ENCODE data around the gene CEACAM4. TPM values are rescaled to one million over a fixed set of nuclear protein-coding genes. Genes with fewer than 3 reads are reported as not detected.

Gene CEACAM4
- polyA plus RNA-seq, 1 donor (not counting 4 experiments of a cell fraction or from before 2014, with no cell fraction given) = not detected

DNA sequence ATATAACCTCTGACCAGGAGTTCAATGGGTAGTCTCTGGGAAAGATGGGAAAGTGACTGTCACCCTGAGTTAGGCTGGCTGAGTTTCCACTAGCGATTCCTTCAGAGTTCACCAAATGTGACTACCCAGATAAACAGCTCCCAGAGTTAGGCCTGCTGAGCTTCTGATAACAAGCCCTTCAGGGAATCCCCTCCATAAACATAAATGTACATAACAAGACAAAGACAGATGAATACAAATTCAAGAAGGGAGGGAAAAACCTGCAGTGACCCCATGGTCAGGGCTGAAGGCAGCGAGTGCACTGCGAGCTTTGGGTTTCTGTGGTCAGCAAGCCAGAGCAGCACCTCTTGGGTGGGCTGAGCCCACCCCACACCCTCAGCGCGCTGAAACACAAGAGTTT lies 25.4 kb upstream of the CEACAM4 start:
- no peaks in the 10 kb centered on the region for H3K36me3 ChIP-seq (ENCODE audit: control insufficient read depth in 2 of 2, extremely low read depth in 1 of 2, insufficient read depth in 2 of 2, low read length in 2 of 2)
- dilution Hi-C loops (cut with MboI; ENCODE audit: extremely low pct_ligation_motif_present, low sequenced_read_pairs) = no loop called here
- no peaks in the 10 kb centered on the region for H3K9me1 ChIP-seq (ENCODE audit: control insufficient read depth, extremely low read depth, insufficient read depth, low read length)
- no peak overlapping the region for H3K4me2 ChIP-seq (ENCODE audit: control insufficient read depth, extremely low read depth, insufficient read depth, low read depth, low read length)
- H3K79me2 ChIP-seq (ENCODE audit: control insufficient read depth, insufficient read depth, low read length) = no peaks in the 10 kb centered on the region
- H3K27me3 ChIP-seq (ENCODE audit: control insufficient read depth, extremely low read depth, insufficient read depth, low read length) = peaks cover 3% of the 10 kb centered on the region
- no peaks in the 10 kb centered on the region for H4K20me1 ChIP-seq (ENCODE audit: control insufficient read depth, extremely low read depth, insufficient read depth, low read length)
- TF ChIP-seq, protein P1, sequence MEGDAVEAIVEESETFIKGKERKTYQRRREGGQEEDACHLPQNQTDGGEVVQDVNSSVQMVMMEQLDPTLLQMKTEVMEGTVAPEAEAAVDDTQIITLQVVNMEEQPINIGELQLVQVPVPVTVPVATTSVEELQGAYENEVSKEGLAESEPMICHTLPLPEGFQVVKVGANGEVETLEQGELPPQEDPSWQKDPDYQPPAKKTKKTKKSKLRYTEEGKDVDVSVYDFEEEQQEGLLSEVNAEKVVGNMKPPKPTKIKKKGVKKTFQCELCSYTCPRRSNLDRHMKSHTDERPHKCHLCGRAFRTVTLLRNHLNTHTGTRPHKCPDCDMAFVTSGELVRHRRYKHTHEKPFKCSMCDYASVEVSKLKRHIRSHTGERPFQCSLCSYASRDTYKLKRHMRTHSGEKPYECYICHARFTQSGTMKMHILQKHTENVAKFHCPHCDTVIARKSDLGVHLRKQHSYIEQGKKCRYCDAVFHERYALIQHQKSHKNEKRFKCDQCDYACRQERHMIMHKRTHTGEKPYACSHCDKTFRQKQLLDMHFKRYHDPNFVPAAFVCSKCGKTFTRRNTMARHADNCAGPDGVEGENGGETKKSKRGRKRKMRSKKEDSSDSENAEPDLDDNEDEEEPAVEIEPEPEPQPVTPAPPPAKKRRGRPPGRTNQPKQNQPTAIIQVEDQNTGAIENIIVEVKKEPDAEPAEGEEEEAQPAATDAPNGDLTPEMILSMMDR (optimal IDR thresholded peaks at IDR 0.05 in 1 of 3, IDR thresholded peaks at IDR 0.05 in 1 of 3, conservative IDR thresholded peaks at IDR 0.05 in 1 of 3; ENCODE audit: extremely low read depth in 1 of 3, insufficient read depth in 2 of 3, low read length in 3 of 3) = no peak
- no peak for TF ChIP-seq EZH2 (IDR thresholded peaks at IDR 0.05; ENCODE audit: low read length)
- no peaks in the 10 kb centered on the region for H3K9me3 ChIP-seq (ENCODE audit: control insufficient read depth, low read depth, low read length)
- no peak overlapping the region for H3K27ac ChIP-seq (ENCODE audit: control insufficient read depth, insufficient read depth, low read length)
- H3K4me3 ChIP-seq (ENCODE audit: control insufficient read depth in 2 of 3, extremely low read depth in 1 of 3, insufficient read depth in 2 of 3, low read depth in 1 of 3, low read length in 3 of 3) = no peak overlapping the region
- FAIRE-seq (no peak), DNase-seq (ENCODE audit: low read depth, low spot score) (no peak)
- no peak overlapping the region for H2AFZ ChIP-seq (ENCODE audit: control insufficient read depth, low read length)
- no peaks in the 10 kb centered on the region for H3K4me1 ChIP-seq (ENCODE audit: control insufficient read depth, extremely low read depth, insufficient read depth, low read length)
- H3K9ac ChIP-seq (ENCODE audit: control insufficient read depth, extremely low read depth, insufficient read depth, low read length) = no peak overlapping the region

DNA sequence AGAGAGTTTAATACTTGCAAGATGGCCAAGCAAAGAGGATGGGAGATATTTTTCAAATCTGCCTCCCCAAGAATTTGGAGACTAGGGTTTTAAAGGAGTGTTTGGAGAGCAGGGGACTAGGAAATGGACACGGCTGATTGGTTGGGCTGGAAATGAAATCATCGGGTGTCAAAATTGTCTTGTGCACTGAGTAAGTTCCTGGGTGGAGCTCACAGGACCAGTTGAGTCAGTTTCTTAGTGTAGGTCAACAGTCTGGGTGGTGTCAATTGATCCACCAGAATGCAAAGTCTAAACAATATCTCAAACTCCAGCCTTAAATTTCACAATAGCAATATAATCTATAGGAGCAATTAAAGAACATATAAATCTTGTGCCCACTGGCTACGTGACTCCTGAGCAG lies 23.0 kb upstream of the CEACAM4 start:
- Histone ChIP-seq H3K79me2 (ENCODE audit: control insufficient read depth, insufficient read depth, low read length) (no peaks in the 10 kb centered on the region), H3K9ac (ENCODE audit: control insufficient read depth, extremely low read depth, insufficient read depth, low read length) (no peak overlapping the region), H3K4me2 (ENCODE audit: control insufficient read depth, extremely low read depth, insufficient read depth, low read depth, low read length) (no peak overlapping the region), H4K20me1 (ENCODE audit: control insufficient read depth, extremely low read depth, insufficient read depth, low read length) (no peaks in the 10 kb centered on the region), H3K27me3 (ENCODE audit: control insufficient read depth, extremely low read depth, insufficient read depth, low read length) (peaks cover 3% of the 10 kb centered on the region), H3K9me1 (ENCODE audit: control insufficient read depth, extremely low read depth, insufficient read depth, low read length) (no peaks in the 10 kb centered on the region), H3K9me3 (ENCODE audit: control insufficient read depth, low read depth, low read length) (no peaks in the 10 kb centered on the region), H3K4me1 (ENCODE audit: control insufficient read depth, extremely low read depth, insufficient read depth, low read length) (no peaks in the 10 kb centered on the region), H3K4me3 (ENCODE audit: control insufficient read depth in 2 of 3, extremely low read depth in 1 of 3, insufficient read depth in 2 of 3, low read depth in 1 of 3, low read length in 3 of 3) (no peak overlapping the region), H3K27ac (ENCODE audit: control insufficient read depth, insufficient read depth, low read length) (no peak overlapping the region), H2AFZ (ENCODE audit: control insufficient read depth, low read length) (no peak overlapping the region), H3K36me3 (ENCODE audit: control insufficient read depth in 2 of 2, extremely low read depth in 1 of 2, insufficient read depth in 2 of 2, low read length in 2 of 2) (no peaks in the 10 kb centered on the region)
- FAIRE-seq (no peak), DNase-seq (ENCODE audit: low read depth, low spot score) (no peak)
- dilution Hi-C loops (cut with MboI; ENCODE audit: extremely low pct_ligation_motif_present, low sequenced_read_pairs) = no loop called here
- TF ChIP-seq, protein P1 (optimal IDR thresholded peaks at IDR 0.05 in 1 of 3, IDR thresholded peaks at IDR 0.05 in 1 of 3, conservative IDR thresholded peaks at IDR 0.05 in 1 of 3; ENCODE audit: extremely low read depth in 1 of 3, insufficient read depth in 2 of 3, low read length in 3 of 3) = no peak
- no peak for TF ChIP-seq EZH2 (IDR thresholded peaks at IDR 0.05; ENCODE audit: low read length)

Measured in keratinocyte (primary cell).